Stimulated activated CD8-positive, alpha-beta memory T cell treated with anti-CD3 and anti-CD28 coated beads, Interleukin-4, amount 100 ng/mL, for 4 hours (primary cell): ENCODE data around the gene PHPT1.
A peak's percentile ranks its signal among the peaks of the same experiment; 100 is the strongest.
"Not testable (repeated sequence)": the region's sequence is repeated elsewhere in the genome, so short reads cannot be mapped to it uniquely, and the experiment has no call there.

Experiments
- DNase-seq, 2 donors: peaks; one replicate each; pipeline ENCODE4 v3.0.0-alpha.2; 2020; ENCODE audit warnings: low read depth in 2 of 2, low spot score in 1 of 2

The PHPT1 gene

GRCh38 chr9:136858844-136859757 is 9.9 kb downstream of the PHPT1 start:
- no peak for DNase-seq

DNA sequence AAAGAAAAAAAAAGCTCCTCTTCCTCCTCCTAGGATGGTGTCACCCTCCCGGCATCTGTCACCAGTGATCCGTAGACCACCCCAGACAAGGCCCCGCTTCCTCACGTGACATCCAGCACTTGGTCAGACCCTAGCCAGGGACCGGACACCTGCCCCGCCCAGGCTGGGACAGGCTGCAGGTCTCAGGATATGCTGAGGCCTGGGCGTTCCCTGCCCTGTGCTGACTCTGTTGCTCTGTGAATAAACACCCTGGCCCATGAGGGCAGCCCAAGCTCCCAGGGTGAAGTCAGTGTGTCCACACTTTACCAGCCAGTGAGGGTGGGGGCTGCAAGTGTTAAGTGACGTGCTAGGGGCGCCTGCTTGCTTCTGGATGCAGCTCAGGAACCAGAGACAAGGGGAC is 11.3 kb downstream of the PHPT1 start:
- DNase-seq, result no peak

GRCh38 chr9:136860933-136861873 is 12.0 kb downstream of the PHPT1 start:
- no peak for DNase-seq

GRCh38 chr9:136861874-136862457 is 12.8 kb downstream of the PHPT1 start:
- DNase-seq, result no peak

- DNase-seq, result no peak
These were observed 13.8 kb downstream of the PHPT1 start for GRCh38 chr9:136862849-136863622.

GRCh38 chr9:136863623-136864273 is 14.5 kb downstream of the PHPT1 start:
- DNase-seq, result no peak

GRCh38 chr9:136865041-136865767 is 16.0 kb downstream of the PHPT1 start:
- DNase-seq, result no peak

- no peak for DNase-seq
These were observed 16.5 kb downstream of the PHPT1 start for GRCh38 chr9:136865768-136866103.

DNA sequence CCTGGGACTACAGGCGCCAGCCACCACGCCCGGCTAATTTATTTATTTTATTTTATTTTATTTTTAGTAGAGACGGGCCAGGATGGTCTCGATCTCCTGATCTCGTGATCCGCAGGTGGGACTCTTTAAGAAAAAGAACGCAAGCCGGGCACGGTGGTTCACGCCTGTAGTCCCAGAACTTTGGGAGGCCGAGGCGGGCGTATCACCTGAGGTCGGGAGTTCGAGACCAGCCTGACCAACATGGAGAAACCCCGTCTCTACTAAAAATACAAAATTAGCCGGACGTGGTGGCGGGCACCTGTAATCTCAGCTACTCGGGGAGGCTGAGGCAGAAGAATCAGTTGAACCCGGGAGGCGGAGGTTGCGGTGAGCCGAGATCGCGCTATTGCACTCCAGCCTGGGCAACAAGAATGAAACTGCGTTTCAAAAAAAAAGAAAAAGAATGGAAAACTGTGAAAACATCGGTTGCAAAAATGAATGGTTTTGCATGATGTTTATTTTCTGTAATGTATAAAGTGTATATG is 17.8 kb downstream of the PHPT1 start:
- DNase-seq, result not testable (repeated sequence)

DNA sequence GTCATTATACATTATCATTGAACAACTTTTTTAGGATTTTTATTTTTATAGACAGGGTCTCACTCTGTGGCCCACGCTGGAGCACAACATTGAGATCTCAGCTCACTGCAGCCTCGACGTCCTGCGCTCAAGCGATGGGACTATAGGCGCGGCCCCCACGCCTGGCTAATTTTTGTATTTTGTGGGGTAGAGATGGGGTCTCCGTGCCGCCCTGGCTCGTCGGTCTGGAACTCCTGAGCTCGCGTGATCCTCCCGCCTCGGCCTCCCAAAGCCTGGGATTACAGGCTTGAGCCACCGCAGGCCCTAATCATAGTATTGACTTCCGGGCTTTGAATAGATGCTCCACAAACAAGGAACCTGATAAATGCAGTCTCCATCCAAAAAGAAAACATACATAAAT is 18.3 kb downstream of the PHPT1 start:
- no peak for DNase-seq

- no peak for DNase-seq
These were observed 18.7 kb downstream of the PHPT1 start for GRCh38 chr9:136867917-136868316.

- no peak for DNase-seq
These were observed 19.4 kb downstream of the PHPT1 start for GRCh38 chr9:136868644-136869043.

DNA sequence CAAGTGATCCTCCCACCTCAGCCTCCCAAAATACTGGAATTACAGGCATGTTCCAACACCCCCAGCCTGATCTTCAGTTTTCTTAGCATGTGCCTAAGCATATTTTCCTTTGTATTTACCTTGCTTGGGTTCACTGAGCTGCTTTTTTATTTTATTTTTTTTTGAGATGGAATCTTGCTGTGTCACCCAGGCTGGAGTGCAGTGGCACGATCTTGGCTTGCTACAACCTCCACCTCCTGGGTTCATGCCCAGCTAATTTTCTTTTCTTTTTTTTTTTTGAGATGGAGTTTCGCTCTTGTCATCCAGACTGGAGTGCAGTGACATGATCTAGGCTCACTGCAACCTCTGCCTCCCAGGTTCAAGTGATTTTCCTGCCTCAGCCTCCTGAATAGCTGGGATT is 20.4 kb downstream of the PHPT1 start:
- not testable (repeated sequence) for DNase-seq

- no peak for DNase-seq
These were observed 25.9 kb downstream of the PHPT1 start for GRCh38 chr9:136875155-136875554.

- DNase-seq, result no peak
These were observed 27.3 kb downstream of the PHPT1 start for GRCh38 chr9:136876476-136876875.

DNA sequence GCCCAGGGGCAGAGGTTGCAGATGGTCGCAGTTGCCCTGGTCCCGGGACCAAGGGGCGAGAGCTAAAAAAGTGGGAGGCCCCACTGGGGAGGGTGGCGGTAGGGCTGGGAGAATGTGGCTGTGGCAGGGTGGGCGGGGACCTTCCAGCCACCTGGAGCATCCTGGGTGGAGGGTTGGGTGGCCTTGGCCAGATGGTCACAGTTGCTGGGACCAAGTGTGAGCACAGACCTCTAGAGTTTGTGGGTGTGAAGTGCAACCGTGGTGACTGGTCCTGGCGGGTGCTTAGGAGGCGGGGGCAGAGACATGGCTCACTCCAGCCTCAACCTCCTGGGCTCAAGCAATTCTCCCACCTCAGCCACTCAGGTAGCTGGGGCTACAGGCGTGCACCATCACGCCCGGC is 31.4 kb downstream of the PHPT1 start:
- no peak for DNase-seq

- peak in 1 of 2 donors; percentile 23 for DNase-seq
These were observed 32.5 kb downstream of the PHPT1 start for GRCh38 chr9:136881691-136882108.

- peak; percentile 83 to 92 for DNase-seq
These were observed 33.1 kb downstream of the PHPT1 start for GRCh38 chr9:136882109-136882946.

- DNase-seq, result not testable (repeated sequence)
These were observed 33.7 kb downstream of the PHPT1 start for GRCh38 chr9:136882947-136883283.
